ACHN (cell line): ENCODE results near the gene FAM3C.
"Not testable (repeated sequence)": the region's sequence is repeated elsewhere in the genome, so short reads cannot be mapped to it uniquely, and the experiment has no call there.

Experiments
- DNase-seq: peaks from one replicate; pipeline ENCODE4 v3.0.0-alpha.2; 2015
- in situ Hi-C: cut with HindIII; loops from 2 replicates; pipeline ENCODE4 v1.10.0; 2017; ENCODE audit warnings: low sequenced_read_pairs, low pct_ligation_motif_present, low pct_unique_long_range_greater_than_20kb

The FAM3C gene, protein sequence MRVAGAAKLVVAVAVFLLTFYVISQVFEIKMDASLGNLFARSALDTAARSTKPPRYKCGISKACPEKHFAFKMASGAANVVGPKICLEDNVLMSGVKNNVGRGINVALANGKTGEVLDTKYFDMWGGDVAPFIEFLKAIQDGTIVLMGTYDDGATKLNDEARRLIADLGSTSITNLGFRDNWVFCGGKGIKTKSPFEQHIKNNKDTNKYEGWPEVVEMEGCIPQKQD

DNA sequence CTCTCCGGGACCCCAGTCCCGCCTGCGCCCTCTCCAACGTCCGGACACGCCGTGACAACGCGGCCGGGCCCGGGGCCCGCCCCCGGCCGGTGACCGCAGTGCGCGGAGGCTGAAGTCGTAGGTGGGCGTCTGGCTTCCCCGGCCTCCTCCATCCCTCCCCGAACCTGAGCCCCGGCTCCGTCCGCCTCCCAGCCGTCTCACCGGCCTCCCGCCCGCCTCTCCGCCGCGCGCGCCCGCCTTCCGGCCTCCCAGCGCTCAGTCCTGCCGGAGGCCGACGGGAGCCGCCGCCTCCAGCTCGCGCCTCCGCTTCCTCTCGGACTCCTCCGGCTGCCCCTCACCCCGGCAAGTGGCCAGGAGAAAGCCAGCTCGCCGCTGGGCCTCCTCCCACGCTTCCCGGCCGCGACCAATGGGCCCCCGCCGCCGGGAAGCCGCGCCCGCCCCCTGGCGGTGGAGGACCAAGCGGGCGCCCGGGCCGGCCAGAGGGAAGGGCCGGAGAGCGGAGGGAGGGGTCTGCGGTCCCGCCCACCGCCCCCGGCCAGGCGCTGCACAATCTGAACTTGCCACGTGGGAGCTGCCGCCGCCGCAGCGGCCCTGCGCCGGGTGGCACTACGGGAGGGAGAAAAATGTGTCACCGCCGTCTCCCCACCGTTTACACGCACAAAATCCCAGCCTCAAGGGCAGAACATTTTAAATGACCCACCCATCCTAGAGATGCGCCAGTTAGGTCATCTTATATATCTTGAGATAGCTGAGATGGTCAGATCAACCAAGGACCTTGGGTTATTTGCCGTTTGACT lies at the start of gene FAM3C:
TSS of gene FAM3C (minus strand) at position 348 of the 797 bp plus-strand sequence. CDS start 13,339 bp downstream, outside the sequence.
- peak; percentile 97 for DNase-seq
- in situ Hi-C loops, result no loop called here

DNA sequence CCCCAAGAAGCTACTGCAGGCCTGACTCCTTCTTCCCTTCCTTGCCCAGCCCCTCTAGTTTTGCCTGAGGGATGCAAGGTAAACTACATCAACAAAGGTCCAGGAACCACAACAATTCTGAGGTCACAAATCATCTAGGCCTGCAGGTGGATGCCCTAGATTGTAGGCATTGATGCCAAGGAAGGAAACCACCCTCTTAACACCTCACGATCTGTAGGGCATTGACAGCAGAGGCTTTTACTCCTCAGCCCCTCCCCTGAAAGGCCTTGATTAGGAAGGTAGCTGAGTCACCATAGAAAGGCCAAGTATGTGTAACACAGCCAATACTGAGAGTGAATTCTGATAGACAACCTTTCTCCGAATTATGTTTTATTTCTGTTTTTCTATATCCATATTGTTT lies 46.7 kb upstream of the FAM3C start:
- in situ Hi-C loops, result no loop called here
- DNase-seq, result no peak

DNA sequence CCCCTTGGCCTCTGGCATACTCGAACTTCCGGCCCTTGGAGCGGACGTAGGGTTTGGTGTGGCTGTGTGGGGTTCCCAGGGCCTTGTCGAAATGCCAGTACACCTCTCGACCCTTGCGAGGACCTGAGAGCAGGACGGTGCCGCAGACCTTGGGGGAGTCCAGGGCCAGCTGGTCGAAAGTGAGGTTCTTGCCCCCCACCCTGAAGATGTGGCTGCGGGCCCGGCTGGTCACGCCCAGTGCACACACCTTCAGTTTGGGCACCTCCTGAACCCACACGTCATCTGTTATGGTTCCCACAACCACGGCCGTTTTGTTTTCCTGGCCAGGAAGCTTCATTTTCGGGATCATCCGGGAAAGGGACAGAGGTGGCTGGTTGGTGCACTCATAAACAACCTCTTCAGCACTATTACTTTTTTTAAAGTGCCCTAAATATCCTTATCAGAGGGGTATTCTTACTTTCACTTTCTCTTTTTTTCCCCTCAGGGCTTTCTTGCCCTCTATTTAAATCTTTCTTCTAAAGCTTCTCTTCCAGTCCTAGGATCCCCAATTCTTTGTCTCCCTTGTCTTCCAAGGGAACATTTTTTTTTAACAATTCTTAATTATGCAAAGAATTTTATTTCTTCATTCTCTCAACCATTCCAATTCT lies 44.9 kb upstream of the FAM3C start:
- DNase-seq, result no peak
- in situ Hi-C loops, result no loop called here

- DNase-seq, in situ Hi-C loops: not testable (repeated sequence)
These were observed 42.2 kb upstream of the FAM3C start for GRCh38 chr7:121438043-121438955.

GRCh38 chr7:121437470-121437869 lies 41.4 kb upstream of the FAM3C start:
- in situ Hi-C loops, result no loop called here
- no peak for DNase-seq

DNA sequence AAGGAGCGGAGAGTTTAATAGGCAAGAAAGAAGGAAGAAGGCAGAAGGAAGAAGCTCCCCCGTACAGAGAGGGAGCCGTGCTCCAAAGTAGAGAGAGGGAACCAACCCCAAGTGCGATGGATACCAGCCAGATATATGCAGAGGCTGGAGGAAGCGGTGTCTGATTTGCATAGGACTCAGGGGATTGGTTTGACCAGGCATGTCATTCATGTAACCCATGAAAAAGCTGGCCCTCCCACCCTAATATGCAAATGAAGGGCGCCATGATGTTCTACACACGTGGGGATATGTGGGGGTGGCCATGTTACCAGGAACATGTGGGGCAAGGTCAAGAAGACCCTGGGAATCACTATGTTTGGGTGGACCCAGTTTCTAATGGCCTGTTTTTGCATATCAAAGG lies 40.6 kb upstream of the FAM3C start:
- no peak for DNase-seq
- in situ Hi-C loops, result no loop called here

DNA sequence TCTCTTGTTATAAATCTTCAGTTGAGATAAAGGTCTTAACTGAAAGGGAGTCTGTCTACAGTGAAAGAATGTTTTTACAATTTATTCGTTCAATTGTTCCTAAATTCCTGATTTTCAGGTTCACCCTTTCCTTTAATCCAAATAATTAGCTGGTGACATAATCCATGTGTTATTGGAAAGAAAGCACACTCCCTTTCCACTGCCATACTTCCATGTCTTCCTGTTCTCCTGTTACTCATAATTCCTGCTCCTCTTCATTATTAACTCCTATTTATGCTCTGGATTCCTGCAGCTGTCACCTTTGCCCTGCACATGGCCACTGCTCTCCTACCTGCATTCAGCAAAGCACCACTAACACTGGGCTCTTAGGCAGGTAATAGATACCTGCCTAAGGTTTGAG lies 40.0 kb upstream of the FAM3C start:
- in situ Hi-C loops, result no loop called here
- no peak for DNase-seq

DNA sequence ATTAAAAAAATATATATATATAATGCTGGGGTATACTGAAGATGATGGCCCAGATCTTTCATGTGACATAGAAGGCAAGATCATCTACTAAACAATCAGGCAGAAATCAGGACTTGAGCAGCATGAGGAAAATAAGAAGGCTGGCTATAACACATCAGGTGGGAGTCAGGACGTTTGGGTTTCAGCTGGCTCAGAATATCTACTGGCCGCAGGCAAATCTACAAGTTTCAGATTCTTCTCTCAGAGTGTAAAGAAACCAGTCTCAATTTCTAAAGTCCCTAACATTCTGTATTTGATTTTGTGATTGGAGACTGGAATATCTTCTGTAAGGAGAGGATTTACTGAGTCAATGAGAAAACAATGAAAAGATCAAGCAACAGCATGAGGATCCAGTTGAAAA lies 37.7 kb upstream of the FAM3C start:
- in situ Hi-C loops, result no loop called here
- DNase-seq, result no peak

DNA sequence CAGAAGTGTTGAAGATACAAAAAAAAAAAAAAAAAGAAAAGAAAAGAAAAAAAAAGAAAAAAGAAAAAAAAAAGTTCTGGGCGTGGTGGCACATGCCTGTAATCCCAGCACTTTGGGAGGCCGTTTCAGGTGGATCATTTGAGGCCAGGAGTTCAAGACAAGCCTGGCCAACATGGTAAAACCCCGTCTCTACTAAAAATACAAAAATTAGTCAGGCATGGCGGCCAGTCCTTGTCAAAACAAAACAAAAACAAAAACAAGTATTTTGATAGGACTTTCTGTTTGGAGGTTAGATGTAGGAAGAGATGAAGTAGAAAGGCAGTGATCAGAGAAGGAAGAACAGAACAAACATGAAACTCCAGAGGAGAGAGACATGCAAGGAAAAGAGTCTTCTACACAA lies 36.4 kb upstream of the FAM3C start:
- in situ Hi-C loops, DNase-seq: not testable (repeated sequence)

DNA sequence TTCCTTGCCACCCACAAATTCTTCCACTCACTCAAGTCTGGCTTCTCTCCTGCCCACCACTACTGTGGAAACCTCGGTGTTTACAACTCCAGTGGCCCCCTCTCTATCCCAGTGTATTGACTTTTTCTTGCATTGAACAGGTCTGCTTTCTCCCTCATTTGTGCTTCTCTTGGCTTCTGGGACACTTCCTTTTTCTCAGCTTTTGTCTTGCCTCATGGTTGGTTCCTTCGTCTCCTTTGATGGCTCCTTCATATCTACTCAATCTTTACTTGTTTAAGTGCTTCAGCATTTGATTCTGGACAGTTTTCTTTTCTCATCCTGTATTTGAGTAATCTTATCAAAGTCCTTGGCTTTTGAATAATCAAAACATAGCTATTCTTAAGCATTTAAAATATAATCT lies 35.9 kb upstream of the FAM3C start:
- DNase-seq, result no peak
- in situ Hi-C loops, result no loop called here

GRCh38 chr7:121431389-121431995 lies 35.4 kb upstream of the FAM3C start:
- DNase-seq, result no peak
- in situ Hi-C loops, result no loop called here

- in situ Hi-C loops, result no loop called here
- no peak for DNase-seq
These were observed 34.5 kb upstream of the FAM3C start for GRCh38 chr7:121430558-121430957.

- in situ Hi-C loops, result no loop called here
- DNase-seq, result no peak
These were observed 33.7 kb upstream of the FAM3C start for GRCh38 chr7:121429798-121430197.

- in situ Hi-C loops, result no loop called here
These were observed 32.9 kb upstream of the FAM3C start for GRCh38 chr7:121428855-121429489.

DNA sequence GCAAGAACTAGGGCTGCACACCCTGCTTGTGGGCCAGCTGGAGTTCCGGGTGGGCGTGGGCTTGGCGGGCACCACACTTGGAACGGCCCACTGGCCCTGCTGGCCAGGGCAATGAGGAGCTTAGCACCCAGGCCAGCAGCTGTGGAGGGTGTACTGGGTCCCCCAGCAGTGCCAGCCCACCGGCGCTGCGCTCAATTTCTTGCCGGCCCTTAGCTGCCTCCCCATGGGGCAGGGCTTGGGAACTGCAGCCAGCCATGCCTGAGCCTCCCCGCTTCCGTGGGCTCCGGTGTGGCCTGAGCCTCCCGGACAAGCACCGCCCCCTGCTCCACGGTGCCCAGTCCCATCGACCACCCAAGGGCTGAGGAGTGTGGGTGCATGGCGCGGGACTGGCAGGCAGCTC lies 25.6 kb upstream of the FAM3C start:
- in situ Hi-C loops, DNase-seq: not testable (repeated sequence)

More at GRCh38 chr7:121428855-121429489, 32.9 kb upstream of the FAM3C start:
- DNase-seq, result peak; percentile 89

- in situ Hi-C loops, result no loop called here
- no peak for DNase-seq
These were observed 24.9 kb upstream of the FAM3C start for GRCh38 chr7:121420976-121421375.

- DNase-seq, result no peak
- in situ Hi-C loops, result no loop called here
These were observed 23.4 kb upstream of the FAM3C start for GRCh38 chr7:121419201-121420148.
